Amygdala (tissue), 56 donors: ENCODE results near the gene OSBPL3.
"Not testable (repeated sequence)": the region's sequence is repeated elsewhere in the genome, so short reads cannot be mapped to it uniquely, and the experiment has no call there.

Experiments used
- DNase-seq, 56 donors: peaks; one replicate each; lab custom pipeline; 2025; lab: John Stamatoyannopoulos, UW

Gene OSBPL3

GRCh38 chr7:24923172-24923865, 56.7 kb downstream of the OSBPL3 start:
- DNase-seq = no peak

GRCh38 chr7:24922099-24922773, 57.7 kb downstream of the OSBPL3 start:
- DNase-seq = no peak

GRCh38 chr7:24921362-24921679, 58.7 kb downstream of the OSBPL3 start:
- no peak for DNase-seq

- DNase-seq = no peak
These were observed 59.3 kb downstream of the OSBPL3 start for GRCh38 chr7:24920451-24921361.

- DNase-seq = no peak
These were observed 62.3 kb downstream of the OSBPL3 start for GRCh38 chr7:24917510-24918239.

GRCh38 chr7:24916463-24917040, 63.4 kb downstream of the OSBPL3 start:
- no peak for DNase-seq

GRCh38 chr7:24914465-24914859, 65.5 kb downstream of the OSBPL3 start:
- DNase-seq = no peak

- no peak for DNase-seq
These were observed 66.0 kb downstream of the OSBPL3 start for GRCh38 chr7:24913801-24914464.

GRCh38 chr7:24912874-24913514, 67.0 kb downstream of the OSBPL3 start:
- no peak for DNase-seq

GRCh38 chr7:24912424-24912823, 67.6 kb downstream of the OSBPL3 start:
- DNase-seq = no peak

GRCh38 chr7:24911213-24911603, 68.8 kb downstream of the OSBPL3 start:
- DNase-seq = no peak

GRCh38 chr7:24910551-24911212, 69.3 kb downstream of the OSBPL3 start:
- DNase-seq = no peak

GRCh38 chr7:24908727-24909126, 71.3 kb downstream of the OSBPL3 start:
- no peak for DNase-seq

- DNase-seq = no peak
These were observed 71.8 kb downstream of the OSBPL3 start for GRCh38 chr7:24908166-24908565.

GRCh38 chr7:24907311-24907886, 72.6 kb downstream of the OSBPL3 start:
- no peak for DNase-seq

- no peak for DNase-seq
These were observed 73.8 kb downstream of the OSBPL3 start for GRCh38 chr7:24905996-24906770.

GRCh38 chr7:24903992-24904391, 76.0 kb downstream of the OSBPL3 start:
- DNase-seq = not testable (repeated sequence)

GRCh38 chr7:24903559-24903958, 76.4 kb downstream of the OSBPL3 start:
- no peak for DNase-seq
